ENCODE data around the gene LTB4R. TPM values are rescaled to one million over a fixed set of nuclear protein-coding genes. Genes with fewer than 3 reads are reported as not detected.

The LTB4R gene
- total and polyA plus RNA-seq, 8 donors = 1.9 to 15.5 (median 2.6) TPM

- Histone ChIP-seq H3K4me1 (peaks cover 9 to 29% (median 13%) of the 10 kb centered on the region in 3 donors), H3K27me3 (no peaks in the 10 kb centered on the region), H3K36me3 (peaks cover 0 to 35% (median 25%) of the 10 kb centered on the region in 3 donors), H3K4me3 (peak within 1 kb of the TSS; percentile 54 to 92 (median 74)), H3K27ac (peak within 1 kb of the TSS; percentile 68 to 83 (median 78)), H3K9me3 (no peaks in the 10 kb centered on the region)
- intact Hi-C loops (cut with DNase I) = loop anchor here in 1 of 3 donors (5.0 kb wide), 1 partner anchor 52 kb away; no protein-coding TSS in a partner anchor
- WGBS, 2 donors = 0 to 1% methylated on average over 75 of the region's 75 CpGs
- TF ChIP-seq CTCF (IDR thresholded peaks at IDR 0.05) = no peak
- no peak for FAIRE-seq
- peak; percentile 92 to 96 (median 94) for ATAC-seq
- DNase-seq = peak; percentile 85 to 98 (median 94)
Observed at GRCh38 chr14:24299255-24300191, 11.8 kb upstream of the LTB4R start, which contains the start of the genes DHRS1 and NOP9. DHRS1 (minus strand) TSS chr14:24299780; CDS start chr14:24299106, 674 bp downstream. NOP9 (plus strand) TSS chr14:24299850; CDS start chr14:24299955, 105 bp downstream.

GRCh38 chr14:24300326-24300980 is 10.8 kb upstream of the LTB4R start:
- WGBS, 2 donors = 15 to 23% methylated on average over 16 of the region's 16 CpGs
- no peaks in the 10 kb centered on the region for H3K27me3 ChIP-seq
- H3K9me3 ChIP-seq = no peaks in the 10 kb centered on the region
- ATAC-seq (no peak), FAIRE-seq (no peak), DNase-seq (no peak)
- peaks cover 0 to 40% (median 33%) of the 10 kb centered on the region in 3 donors for H3K36me3 ChIP-seq
- peaks cover 9 to 29% (median 13%) of the 10 kb centered on the region in 3 donors for H3K4me1 ChIP-seq
- H3K4me3 ChIP-seq = peak overlapping the region; percentile 54 to 92 (median 74)
- H3K27ac ChIP-seq = peak overlapping the region in 2 of 4 donors; percentile 68 to 82
- TF ChIP-seq CTCF (IDR thresholded peaks at IDR 0.05) = no peak
- intact Hi-C loops (cut with DNase I) = no loop called here

- Histone ChIP-seq H3K27ac (no peak overlapping the region), H3K4me1 (peaks cover 10 to 31% (median 31%) of the 10 kb centered on the region in 3 donors), H3K9me3 (no peaks in the 10 kb centered on the region), H3K36me3 (peaks cover 0 to 44% (median 28%) of the 10 kb centered on the region in 3 donors), H3K4me3 (no peak overlapping the region), H3K27me3 (no peaks in the 10 kb centered on the region)
- DNase-seq (no peak), FAIRE-seq (no peak), ATAC-seq (no peak)
- intact Hi-C loops (cut with DNase I) = no loop called here
- no peak for TF ChIP-seq CTCF (IDR thresholded peaks at IDR 0.05)
- 94 to 97% methylated on average over 11 of the region's 11 CpGs for WGBS, 2 donors
Observed at GRCh38 chr14:24304019-24304387, 7.3 kb upstream of the LTB4R start.

GRCh38 chr14:24307156-24307574 is 4.1 kb upstream of the LTB4R start:
- Histone ChIP-seq H3K36me3 (peaks cover 0 to 41% (median 28%) of the 10 kb centered on the region in 3 donors), H3K9me3 (no peaks in the 10 kb centered on the region), H3K27ac (peak overlapping the region; percentile 28 to 84 (median 64)), H3K27me3 (no peaks in the 10 kb centered on the region), H3K4me3 (peak overlapping the region in 1 of 4 donors; percentile 20), H3K4me1 (peaks cover 25 to 44% (median 33%) of the 10 kb centered on the region in 3 donors)
- ATAC-seq = no peak
- no peak for FAIRE-seq
- intact Hi-C loops (cut with DNase I) = no loop called here
- 67 to 69% methylated on average over 11 of the region's 11 CpGs for WGBS, 2 donors
- no peak for DNase-seq
- no peak for TF ChIP-seq CTCF (IDR thresholded peaks at IDR 0.05)

All from pancreas (tissue), 10 donors.